ENCODE data around the gene KRTAP26-1. TPM values are rescaled to one million over a fixed set of nuclear protein-coding genes. Genes with fewer than 3 reads are reported as not detected.

KRTAP26-1 gene
- polyA plus RNA-seq, 1 donor (not counting 4 experiments of a cell fraction or from before 2014, with no cell fraction given), result not detected

- Histone ChIP-seq H3K36me3 (ENCODE audit: control insufficient read depth in 2 of 2, extremely low read depth in 1 of 2, insufficient read depth in 2 of 2, low read length in 2 of 2) (no peaks in the 10 kb centered on the region), H3K9me1 (ENCODE audit: control insufficient read depth, extremely low read depth, insufficient read depth, low read length) (no peaks in the 10 kb centered on the region), H3K27me3 (ENCODE audit: control insufficient read depth, extremely low read depth, insufficient read depth, low read length) (no peaks in the 10 kb centered on the region), H3K4me1 (ENCODE audit: control insufficient read depth, extremely low read depth, insufficient read depth, low read length) (no peaks in the 10 kb centered on the region), H3K4me3 (ENCODE audit: control insufficient read depth in 2 of 3, extremely low read depth in 1 of 3, insufficient read depth in 2 of 3, low read depth in 1 of 3, low read length in 3 of 3) (no peak overlapping the region), H2AFZ (ENCODE audit: control insufficient read depth, low read length) (no peak overlapping the region), H3K4me2 (ENCODE audit: control insufficient read depth, extremely low read depth, insufficient read depth, low read depth, low read length) (no peak overlapping the region), H3K9me3 (ENCODE audit: control insufficient read depth, low read depth, low read length) (no peaks in the 10 kb centered on the region), H3K27ac (ENCODE audit: control insufficient read depth, insufficient read depth, low read length) (no peak overlapping the region), H3K9ac (ENCODE audit: control insufficient read depth, extremely low read depth, insufficient read depth, low read length) (no peak overlapping the region), H4K20me1 (ENCODE audit: control insufficient read depth, extremely low read depth, insufficient read depth, low read length) (no peaks in the 10 kb centered on the region), H3K79me2 (ENCODE audit: control insufficient read depth, insufficient read depth, low read length) (no peaks in the 10 kb centered on the region)
- TF ChIP-seq EZH2 (IDR thresholded peaks at IDR 0.05; ENCODE audit: low read length), result no peak
- TF ChIP-seq CTCF (optimal IDR thresholded peaks at IDR 0.05 in 1 of 3, IDR thresholded peaks at IDR 0.05 in 1 of 3, conservative IDR thresholded peaks at IDR 0.05 in 1 of 3; ENCODE audit: extremely low read depth in 1 of 3, insufficient read depth in 2 of 3, low read length in 3 of 3), result no peak
- dilution Hi-C loops (cut with MboI; ENCODE audit: extremely low pct_ligation_motif_present, low sequenced_read_pairs), result no loop called here
- no peak for DNase-seq (ENCODE audit: low read depth, low spot score)
- no peak for FAIRE-seq
Measured at GRCh38 chr21:30345014-30345413, 24.9 kb upstream of the KRTAP26-1 start.

GRCh38 chr21:30340714-30341573 is 20.8 kb upstream of the KRTAP26-1 start:
- Histone ChIP-seq H3K4me2 (ENCODE audit: control insufficient read depth, extremely low read depth, insufficient read depth, low read depth, low read length) (no peak overlapping the region), H3K4me1 (ENCODE audit: control insufficient read depth, extremely low read depth, insufficient read depth, low read length) (no peaks in the 10 kb centered on the region), H3K9ac (ENCODE audit: control insufficient read depth, extremely low read depth, insufficient read depth, low read length) (no peak overlapping the region), H4K20me1 (ENCODE audit: control insufficient read depth, extremely low read depth, insufficient read depth, low read length) (no peaks in the 10 kb centered on the region), H3K4me3 (ENCODE audit: control insufficient read depth in 2 of 3, extremely low read depth in 1 of 3, insufficient read depth in 2 of 3, low read depth in 1 of 3, low read length in 3 of 3) (no peak overlapping the region), H3K27ac (ENCODE audit: control insufficient read depth, insufficient read depth, low read length) (no peak overlapping the region), H3K9me3 (ENCODE audit: control insufficient read depth, low read depth, low read length) (no peaks in the 10 kb centered on the region), H3K36me3 (ENCODE audit: control insufficient read depth in 2 of 2, extremely low read depth in 1 of 2, insufficient read depth in 2 of 2, low read length in 2 of 2) (no peaks in the 10 kb centered on the region), H3K79me2 (ENCODE audit: control insufficient read depth, insufficient read depth, low read length) (no peaks in the 10 kb centered on the region), H2AFZ (ENCODE audit: control insufficient read depth, low read length) (no peak overlapping the region), H3K27me3 (ENCODE audit: control insufficient read depth, extremely low read depth, insufficient read depth, low read length) (no peaks in the 10 kb centered on the region), H3K9me1 (ENCODE audit: control insufficient read depth, extremely low read depth, insufficient read depth, low read length) (no peaks in the 10 kb centered on the region)
- FAIRE-seq (no peak), DNase-seq (ENCODE audit: low read depth, low spot score) (no peak)
- dilution Hi-C loops (cut with MboI; ENCODE audit: extremely low pct_ligation_motif_present, low sequenced_read_pairs), result no loop called here
- TF ChIP-seq EZH2 (IDR thresholded peaks at IDR 0.05; ENCODE audit: low read length) (no peak), CTCF (optimal IDR thresholded peaks at IDR 0.05 in 1 of 3, IDR thresholded peaks at IDR 0.05 in 1 of 3, conservative IDR thresholded peaks at IDR 0.05 in 1 of 3; ENCODE audit: extremely low read depth in 1 of 3, insufficient read depth in 2 of 3, low read length in 3 of 3) (peak; percentile 70 to 90 (median 76))

Data from keratinocyte (primary cell).